D721Med (cell line): ENCODE data around the gene WRAP73.
A peak's percentile ranks its signal among the peaks of the same experiment; 100 is the strongest.

Experiments
- DNase-seq: peaks from one replicate; pipeline ENCODE4 v3.0.0; 2011; ENCODE audit warnings: low spot score; ENCODE audit not compliant: insufficient read length
- FAIRE-seq: peaks from 2 replicates; lab custom pipeline; 2011; peaks lifted over from hg19 to GRCh38; lab: Jason Lieb, UNC
- CTCF ChIP-seq: IDR thresholded peaks from 2 replicates; pipeline ENCODE4 v1.5.1; 2012; ENCODE audit warnings: mild to moderate bottlenecking, control low read depth; ENCODE audit not compliant: insufficient read depth; ENCODE audit errors: missing control alignments

WRAP73 gene

GRCh38 chr1:3649342-3650247 is at the start of gene WRAP73:
WRAP73 (minus strand) TSS chr1:3650103; CDS start chr1:3649999, 104 bp downstream.
- no peak for FAIRE-seq
- peak; percentile 4 for TF ChIP-seq CTCF
- DNase-seq = peak; percentile 61

- no peak for DNase-seq
Measured at GRCh38 chr1:3699596-3699995, 49.7 kb upstream of the WRAP73 start.

GRCh38 chr1:3698660-3699408 is 48.9 kb upstream of the WRAP73 start:
- DNase-seq (no peak), FAIRE-seq (no peak)
- no peak for TF ChIP-seq CTCF

More at GRCh38 chr1:3699596-3699995, 49.7 kb upstream of the WRAP73 start:
- no peak for TF ChIP-seq CTCF
- no peak for FAIRE-seq

- TF ChIP-seq CTCF = no peak
- DNase-seq = no peak
- FAIRE-seq = no peak
Measured at GRCh38 chr1:3697810-3698209, 47.9 kb upstream of the WRAP73 start.

- no peak for TF ChIP-seq CTCF
- FAIRE-seq = no peak
- DNase-seq = no peak
Measured at GRCh38 chr1:3697104-3697503, 47.2 kb upstream of the WRAP73 start.

GRCh38 chr1:3696689-3697088 is 46.8 kb upstream of the WRAP73 start:
- FAIRE-seq = no peak
- no peak for DNase-seq
- TF ChIP-seq CTCF = no peak
